ENCODE measurements around the gene EFNA5.

Gene EFNA5

DNA sequence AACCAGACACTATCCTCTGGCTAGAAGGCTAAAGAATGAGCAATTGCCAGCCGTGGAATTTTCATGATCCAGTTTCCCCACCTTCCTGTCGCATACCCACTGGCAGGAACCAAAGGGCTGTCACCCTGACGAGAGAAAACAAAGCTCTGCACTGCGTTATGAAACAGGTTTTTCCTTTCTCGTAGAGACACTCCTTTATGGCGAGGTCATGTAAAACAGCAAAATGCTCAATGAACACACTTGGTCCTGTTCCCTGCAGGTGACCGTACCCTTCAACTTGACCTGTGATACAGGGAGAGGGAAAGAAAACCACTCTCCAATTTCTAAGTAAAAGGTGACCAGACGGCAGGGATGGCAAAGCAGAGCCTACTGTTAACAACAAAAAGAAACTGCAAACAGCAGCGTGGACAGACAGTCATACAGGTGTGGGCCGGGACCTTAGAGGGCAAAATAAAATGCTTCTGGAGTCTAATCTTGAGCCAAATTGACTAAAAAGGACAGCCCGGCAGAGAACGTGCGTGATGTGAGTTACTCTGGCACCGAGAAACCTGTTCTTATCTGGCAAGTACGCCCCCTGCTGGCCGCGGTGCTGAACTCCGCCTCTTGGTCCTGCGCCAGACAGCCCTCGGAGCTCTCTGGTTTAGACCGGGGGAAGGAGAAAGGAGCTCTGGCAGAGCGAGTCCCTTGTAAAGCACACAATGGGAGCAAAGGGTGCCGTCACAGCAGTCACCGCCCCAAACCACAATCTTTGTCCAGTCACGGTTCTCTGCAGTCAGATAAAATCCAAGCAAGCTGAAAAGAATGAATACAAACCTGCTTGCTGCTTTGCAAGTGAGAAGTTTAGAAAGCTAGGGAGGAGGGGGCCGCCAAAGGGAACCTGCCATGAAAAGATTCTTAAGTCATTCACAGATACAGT, 98.9 kb downstream of the EFNA5 start:
- TF ChIP-seq, protein P1, sequence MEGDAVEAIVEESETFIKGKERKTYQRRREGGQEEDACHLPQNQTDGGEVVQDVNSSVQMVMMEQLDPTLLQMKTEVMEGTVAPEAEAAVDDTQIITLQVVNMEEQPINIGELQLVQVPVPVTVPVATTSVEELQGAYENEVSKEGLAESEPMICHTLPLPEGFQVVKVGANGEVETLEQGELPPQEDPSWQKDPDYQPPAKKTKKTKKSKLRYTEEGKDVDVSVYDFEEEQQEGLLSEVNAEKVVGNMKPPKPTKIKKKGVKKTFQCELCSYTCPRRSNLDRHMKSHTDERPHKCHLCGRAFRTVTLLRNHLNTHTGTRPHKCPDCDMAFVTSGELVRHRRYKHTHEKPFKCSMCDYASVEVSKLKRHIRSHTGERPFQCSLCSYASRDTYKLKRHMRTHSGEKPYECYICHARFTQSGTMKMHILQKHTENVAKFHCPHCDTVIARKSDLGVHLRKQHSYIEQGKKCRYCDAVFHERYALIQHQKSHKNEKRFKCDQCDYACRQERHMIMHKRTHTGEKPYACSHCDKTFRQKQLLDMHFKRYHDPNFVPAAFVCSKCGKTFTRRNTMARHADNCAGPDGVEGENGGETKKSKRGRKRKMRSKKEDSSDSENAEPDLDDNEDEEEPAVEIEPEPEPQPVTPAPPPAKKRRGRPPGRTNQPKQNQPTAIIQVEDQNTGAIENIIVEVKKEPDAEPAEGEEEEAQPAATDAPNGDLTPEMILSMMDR (IDR thresholded peaks at IDR 0.05; ENCODE audit: low read depth, low read length), result peak; percentile 93
- H3K4me3 ChIP-seq (ENCODE audit: low read depth, low read length), result peak overlapping the region; percentile 42
- peak; percentile 96 for DNase-seq (ENCODE audit: low read depth, low spot score)
- in situ Hi-C loops (cut with HindIII; ENCODE audit: low sequenced_read_pairs), result no loop called here

- DNase-seq (ENCODE audit: low read depth, low spot score), result no peak
- H3K4me3 ChIP-seq (ENCODE audit: low read depth, low read length), result no peak overlapping the region
- in situ Hi-C loops (cut with HindIII; ENCODE audit: low sequenced_read_pairs), result no loop called here
- TF ChIP-seq, protein P1 (IDR thresholded peaks at IDR 0.05; ENCODE audit: low read depth, low read length), result no peak
Observed at GRCh38 chr5:107570805-107571531, 99.8 kb downstream of the EFNA5 start.

- no peak for DNase-seq (ENCODE audit: low read depth, low spot score)
- in situ Hi-C loops (cut with HindIII; ENCODE audit: low sequenced_read_pairs), result no loop called here
- TF ChIP-seq, protein P1 (IDR thresholded peaks at IDR 0.05; ENCODE audit: low read depth, low read length), result no peak
- no peak overlapping the region for H3K4me3 ChIP-seq (ENCODE audit: low read depth, low read length)
Observed at GRCh38 chr5:107570181-107570580, 100.6 kb downstream of the EFNA5 start.

DNA sequence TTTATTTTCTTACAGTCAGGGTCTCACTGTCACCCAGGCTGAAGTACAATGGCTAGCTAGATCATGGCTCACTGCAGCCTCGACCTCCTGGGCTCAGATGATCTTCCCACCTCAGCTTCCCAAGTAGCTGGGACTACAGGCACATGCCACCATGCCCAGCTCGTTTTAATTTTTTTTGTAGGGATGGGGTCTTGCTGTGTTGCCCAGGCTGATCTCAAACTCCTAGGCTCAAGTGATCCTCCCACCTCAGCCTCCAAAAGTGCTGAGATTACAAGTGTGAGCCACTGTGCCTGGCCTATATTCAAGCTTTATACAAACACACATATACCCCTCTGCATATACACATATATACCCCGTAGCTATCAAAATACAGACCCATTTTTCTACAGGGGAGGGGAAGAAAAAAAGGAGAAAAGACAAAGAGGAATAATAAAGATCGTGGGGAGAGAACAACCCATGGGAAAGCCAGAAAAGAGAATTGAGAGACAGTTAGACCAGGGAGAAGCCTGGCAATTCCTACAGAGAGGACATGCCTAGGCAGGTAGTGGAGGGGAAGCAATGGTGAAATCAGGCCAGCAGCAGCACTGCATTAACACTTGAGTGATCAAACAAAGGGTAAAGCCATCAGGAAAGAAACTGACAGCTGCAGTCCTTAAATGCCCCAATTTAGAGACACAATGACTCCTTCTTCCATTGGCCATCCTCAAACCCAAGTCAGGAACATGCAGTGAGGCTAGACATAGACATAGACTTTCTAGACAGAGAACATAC, 102.7 kb downstream of the EFNA5 start:
- TF ChIP-seq, protein P1 (IDR thresholded peaks at IDR 0.05; ENCODE audit: low read depth, low read length), result no peak
- H3K4me3 ChIP-seq (ENCODE audit: low read depth, low read length), result no peak overlapping the region
- DNase-seq (ENCODE audit: low read depth, low spot score), result no peak
- in situ Hi-C loops (cut with HindIII; ENCODE audit: low sequenced_read_pairs), result no loop called here

- H3K4me3 ChIP-seq (ENCODE audit: low read depth, low read length), result no peak overlapping the region
- in situ Hi-C loops (cut with HindIII; ENCODE audit: low sequenced_read_pairs), result no loop called here
- DNase-seq (ENCODE audit: low read depth, low spot score), result no peak
- TF ChIP-seq, protein P1 (IDR thresholded peaks at IDR 0.05; ENCODE audit: low read depth, low read length), result no peak
Observed at GRCh38 chr5:107566986-107567385, 103.8 kb downstream of the EFNA5 start.
